Measurements from ENCODE around the gene HNRNPR.
"Not testable (repeated sequence)": the region's sequence is repeated elsewhere in the genome, so short reads cannot be mapped to it uniquely, and the experiment has no call there.

HNRNPR gene

DNA sequence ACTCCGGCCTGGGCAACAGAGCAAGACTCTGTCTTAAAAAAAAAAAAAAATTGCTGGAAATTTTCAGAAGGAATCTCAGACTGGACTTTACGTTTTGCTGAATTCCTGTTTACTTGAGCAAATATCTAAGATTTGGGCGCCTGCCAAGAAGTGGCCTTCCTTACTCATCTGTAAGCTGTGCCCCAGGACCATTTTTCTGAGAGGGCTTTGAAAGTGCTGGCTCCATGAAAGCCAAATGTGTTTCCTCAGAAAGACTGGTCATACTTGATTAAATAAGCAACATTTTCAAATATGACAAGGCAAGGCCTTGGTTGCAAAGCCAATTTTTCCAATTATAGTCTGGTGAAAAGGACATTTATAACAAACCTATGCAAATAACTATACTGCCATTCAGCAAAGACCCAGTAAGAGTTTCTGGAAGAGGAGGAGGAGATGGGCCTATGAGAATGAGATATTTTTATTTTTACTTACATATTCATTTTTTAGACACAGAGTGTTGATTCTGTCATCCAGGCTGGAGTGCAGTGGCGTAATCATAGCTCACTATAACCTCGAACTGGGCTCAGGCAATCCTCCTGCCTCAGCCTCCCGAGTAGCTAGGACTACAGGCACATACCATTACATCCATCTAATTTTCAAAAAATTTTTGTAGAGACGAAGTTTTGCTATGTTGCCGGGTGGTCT, 70.5 kb downstream of the HNRNPR start:
- Histone ChIP-seq H3K9me3 (replicated peaks; ENCODE audit: low read length) (no peaks in the 10 kb centered on the region), H3K4me2 (ENCODE audit: low read length) (no peak overlapping the region), H3K9ac (ENCODE audit: low read depth, low read length) (no peak overlapping the region), H3K36me3 (ENCODE audit: insufficient read depth, low read length) (peaks cover 2% of the 10 kb centered on the region), H3K4me1 (ENCODE audit: control insufficient read depth, insufficient read depth, low read length) (peaks cover 8% of the 10 kb centered on the region), H3K4me3 (ENCODE audit: low read length) (no peak overlapping the region), H3K27me3 (ENCODE audit: control insufficient read depth, insufficient read depth, low read length) (no peaks in the 10 kb centered on the region)

DNA sequence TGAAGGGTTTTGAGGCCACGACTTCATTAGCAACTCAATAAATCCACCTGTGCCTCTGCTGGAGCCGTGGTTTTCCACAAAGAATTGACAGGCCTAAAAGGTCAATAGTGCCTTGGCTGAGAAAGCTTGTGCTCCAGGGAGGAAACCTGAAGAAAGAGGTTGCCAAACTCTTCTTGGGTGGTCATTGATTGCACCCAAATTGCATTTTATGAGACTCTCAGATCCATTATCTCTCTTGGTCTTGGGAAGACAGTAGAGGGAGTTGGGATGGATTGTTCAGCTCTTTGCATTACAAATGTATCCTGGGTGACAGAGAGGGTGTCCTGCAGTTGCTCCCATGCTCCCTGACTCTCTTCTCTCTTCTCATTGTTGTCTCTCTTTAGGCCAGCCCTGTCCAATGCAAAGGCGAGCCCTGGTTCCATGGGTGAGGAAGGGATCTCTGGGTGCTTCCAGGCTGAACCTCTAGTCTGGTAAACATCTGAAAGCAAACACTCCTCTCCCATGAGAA, 80.7 kb downstream of the HNRNPR start:
- H3K27me3 ChIP-seq (ENCODE audit: control insufficient read depth, insufficient read depth, low read length): no peaks in the 10 kb centered on the region
- H3K4me2 ChIP-seq (ENCODE audit: low read length): no peak overlapping the region

DNA sequence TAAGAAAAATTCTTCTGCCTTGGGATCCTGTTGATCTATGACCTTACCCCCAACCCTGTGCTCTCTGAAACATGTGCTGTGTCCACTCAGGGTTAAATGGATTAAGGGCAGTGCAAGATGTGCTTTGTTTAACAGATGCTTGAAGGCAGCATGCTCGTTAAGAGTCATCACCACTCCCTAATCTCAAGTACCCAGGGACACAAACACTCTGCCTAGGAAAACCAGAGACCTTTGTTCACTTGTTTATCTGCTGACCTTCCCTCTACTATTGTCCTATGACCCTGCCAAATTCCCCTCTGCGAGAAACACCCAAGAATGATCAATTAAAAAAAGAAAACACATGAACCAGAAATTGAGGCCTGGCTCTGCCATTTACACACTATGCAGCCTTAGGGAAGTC, 86.0 kb downstream of the HNRNPR start:
- H3K4me1 ChIP-seq (ENCODE audit: control insufficient read depth, insufficient read depth, low read length); H3K27me3 ChIP-seq (ENCODE audit: control insufficient read depth, insufficient read depth, low read length); H3K36me3 ChIP-seq (ENCODE audit: insufficient read depth, low read length); H3K4me2 ChIP-seq (ENCODE audit: low read length); H3K4me3 ChIP-seq (ENCODE audit: low read length); H3K9ac ChIP-seq (ENCODE audit: low read depth, low read length); H3K9me3 ChIP-seq (replicated peaks; ENCODE audit: low read length): not testable (repeated sequence)

More for the DNA sequence above, 80.7 kb downstream of the HNRNPR start:
- Histone ChIP-seq H3K9me3 (replicated peaks; ENCODE audit: low read length) (no peaks in the 10 kb centered on the region), H3K4me1 (ENCODE audit: control insufficient read depth, insufficient read depth, low read length) (no peaks in the 10 kb centered on the region), H3K9ac (ENCODE audit: low read depth, low read length) (no peak overlapping the region), H3K36me3 (ENCODE audit: insufficient read depth, low read length) (no peaks in the 10 kb centered on the region), H3K4me3 (ENCODE audit: low read length) (no peak overlapping the region)

DNA sequence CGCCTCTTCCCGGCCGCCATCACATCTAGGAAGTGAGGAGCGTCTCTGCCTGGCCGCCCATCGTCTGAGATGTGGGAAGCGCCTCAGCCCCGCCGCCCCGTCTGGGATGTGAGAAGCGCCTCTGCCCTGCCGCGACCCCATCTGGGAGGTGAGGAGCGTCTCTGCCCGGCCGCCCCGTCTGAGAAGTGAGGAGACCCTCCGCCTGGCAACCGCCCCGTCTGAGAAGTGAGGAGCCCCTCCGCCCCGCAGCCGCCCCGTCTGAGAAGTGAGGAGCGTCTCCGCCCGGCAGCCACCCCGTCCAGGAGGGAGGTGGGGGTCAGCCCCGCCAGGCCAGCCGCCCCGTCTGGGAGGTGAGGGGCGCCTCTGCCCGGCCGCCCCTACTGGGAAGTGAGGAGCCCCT, 86.7 kb downstream of the HNRNPR start:
- H3K4me3 ChIP-seq (ENCODE audit: low read length); H3K36me3 ChIP-seq (ENCODE audit: insufficient read depth, low read length); H3K4me2 ChIP-seq (ENCODE audit: low read length); H3K9ac ChIP-seq (ENCODE audit: low read depth, low read length); H3K9me3 ChIP-seq (replicated peaks; ENCODE audit: low read length); H3K4me1 ChIP-seq (ENCODE audit: control insufficient read depth, insufficient read depth, low read length); H3K27me3 ChIP-seq (ENCODE audit: control insufficient read depth, insufficient read depth, low read length): not testable (repeated sequence)
